GM23338 (cell line): ENCODE measurements around the gene FOXP4.

Source experiments
- CREB1 ChIP-seq: fragments of 250-450 bp; sonication (Bioruptor Pico); IDR thresholded peaks from 2 replicates; pipeline ENCODE4 v1.5.0; 2020; ENCODE audit warnings: low read depth, mild to moderate bottlenecking, moderate library complexity
- ETS1 ChIP-seq: IDR thresholded peaks from 2 replicates; pipeline ENCODE4 v1.6.1; 2016; ENCODE audit warnings: antibody characterized with exemption
- EZH2 ChIP-seq: fragments of 200-600 bp; sonication (generic); IDR thresholded peaks from one replicate; pipeline ENCODE4 v1.8.0; 2017; ENCODE audit warnings: antibody characterized with exemption, mild to moderate bottlenecking, low read depth; ENCODE audit not compliant: unreplicated experiment
- EZH2phosphoT487 ChIP-seq: fragments of 200-600 bp; sonication (generic); IDR thresholded peaks from one replicate; pipeline ENCODE4 v1.8.1; 2018; ENCODE audit warnings: antibody characterized with exemption; ENCODE audit not compliant: unreplicated experiment
- JUNB ChIP-seq: IDR thresholded peaks from one replicate; pipeline ENCODE4 v1.6.1; 2016; ENCODE audit warnings: antibody characterized with exemption; ENCODE audit not compliant: unreplicated experiment
- NANOG ChIP-seq: IDR thresholded peaks from 2 replicates; pipeline ENCODE4 v1.6.1; 2016; ENCODE audit warnings: antibody characterized with exemption, borderline replicate concordance
- POLR2AphosphoS5 ChIP-seq: IDR thresholded peaks from 2 replicates; pipeline ENCODE4 v1.6.1; 2016; ENCODE audit warnings: antibody characterized with exemption, low read depth
- TF ChIP-seq, protein P1 (sequence below), 2 experiments: fragments of 200-600 bp in 1 of 2; sonication (generic) in 1 of 2; conservative IDR thresholded peaks; 2 replicates each; pipeline versions ENCODE4 v1.5.1 to v1.6.1; 2016 to 2017; ENCODE audit warnings: antibody characterized with exemption in 2 of 2, low read depth in 2 of 2, mild to moderate bottlenecking in 2 of 2, moderate library complexity in 1 of 2
- TF ChIP-seq, protein P2 (sequence below): IDR thresholded peaks from one replicate; pipeline ENCODE4 v1.6.1; 2018; ENCODE audit warnings: antibody characterized with exemption; ENCODE audit not compliant: unreplicated experiment

- TF ChIP-seq EZH2 = no peak
- TF ChIP-seq, protein P1, sequence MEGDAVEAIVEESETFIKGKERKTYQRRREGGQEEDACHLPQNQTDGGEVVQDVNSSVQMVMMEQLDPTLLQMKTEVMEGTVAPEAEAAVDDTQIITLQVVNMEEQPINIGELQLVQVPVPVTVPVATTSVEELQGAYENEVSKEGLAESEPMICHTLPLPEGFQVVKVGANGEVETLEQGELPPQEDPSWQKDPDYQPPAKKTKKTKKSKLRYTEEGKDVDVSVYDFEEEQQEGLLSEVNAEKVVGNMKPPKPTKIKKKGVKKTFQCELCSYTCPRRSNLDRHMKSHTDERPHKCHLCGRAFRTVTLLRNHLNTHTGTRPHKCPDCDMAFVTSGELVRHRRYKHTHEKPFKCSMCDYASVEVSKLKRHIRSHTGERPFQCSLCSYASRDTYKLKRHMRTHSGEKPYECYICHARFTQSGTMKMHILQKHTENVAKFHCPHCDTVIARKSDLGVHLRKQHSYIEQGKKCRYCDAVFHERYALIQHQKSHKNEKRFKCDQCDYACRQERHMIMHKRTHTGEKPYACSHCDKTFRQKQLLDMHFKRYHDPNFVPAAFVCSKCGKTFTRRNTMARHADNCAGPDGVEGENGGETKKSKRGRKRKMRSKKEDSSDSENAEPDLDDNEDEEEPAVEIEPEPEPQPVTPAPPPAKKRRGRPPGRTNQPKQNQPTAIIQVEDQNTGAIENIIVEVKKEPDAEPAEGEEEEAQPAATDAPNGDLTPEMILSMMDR (conservative IDR thresholded peaks at IDR 0.05; ENCODE audit: low read depth in 2 of 2) = no peak
- TF ChIP-seq, protein P2, sequence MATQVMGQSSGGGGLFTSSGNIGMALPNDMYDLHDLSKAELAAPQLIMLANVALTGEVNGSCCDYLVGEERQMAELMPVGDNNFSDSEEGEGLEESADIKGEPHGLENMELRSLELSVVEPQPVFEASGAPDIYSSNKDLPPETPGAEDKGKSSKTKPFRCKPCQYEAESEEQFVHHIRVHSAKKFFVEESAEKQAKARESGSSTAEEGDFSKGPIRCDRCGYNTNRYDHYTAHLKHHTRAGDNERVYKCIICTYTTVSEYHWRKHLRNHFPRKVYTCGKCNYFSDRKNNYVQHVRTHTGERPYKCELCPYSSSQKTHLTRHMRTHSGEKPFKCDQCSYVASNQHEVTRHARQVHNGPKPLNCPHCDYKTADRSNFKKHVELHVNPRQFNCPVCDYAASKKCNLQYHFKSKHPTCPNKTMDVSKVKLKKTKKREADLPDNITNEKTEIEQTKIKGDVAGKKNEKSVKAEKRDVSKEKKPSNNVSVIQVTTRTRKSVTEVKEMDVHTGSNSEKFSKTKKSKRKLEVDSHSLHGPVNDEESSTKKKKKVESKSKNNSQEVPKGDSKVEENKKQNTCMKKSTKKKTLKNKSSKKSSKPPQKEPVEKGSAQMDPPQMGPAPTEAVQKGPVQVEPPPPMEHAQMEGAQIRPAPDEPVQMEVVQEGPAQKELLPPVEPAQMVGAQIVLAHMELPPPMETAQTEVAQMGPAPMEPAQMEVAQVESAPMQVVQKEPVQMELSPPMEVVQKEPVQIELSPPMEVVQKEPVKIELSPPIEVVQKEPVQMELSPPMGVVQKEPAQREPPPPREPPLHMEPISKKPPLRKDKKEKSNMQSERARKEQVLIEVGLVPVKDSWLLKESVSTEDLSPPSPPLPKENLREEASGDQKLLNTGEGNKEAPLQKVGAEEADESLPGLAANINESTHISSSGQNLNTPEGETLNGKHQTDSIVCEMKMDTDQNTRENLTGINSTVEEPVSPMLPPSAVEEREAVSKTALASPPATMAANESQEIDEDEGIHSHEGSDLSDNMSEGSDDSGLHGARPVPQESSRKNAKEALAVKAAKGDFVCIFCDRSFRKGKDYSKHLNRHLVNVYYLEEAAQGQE = no peak
- no peak for TF ChIP-seq POLR2AphosphoS5
- no peak for TF ChIP-seq CREB1 (CRISPR knock-in tag)
- TF ChIP-seq EZH2phosphoT487 = no peak
- no peak for TF ChIP-seq ETS1
- no peak for TF ChIP-seq NANOG
- no peak for TF ChIP-seq JUNB
Observed at GRCh38 chr6:41541364-41541763, 4.8 kb upstream of the FOXP4 start.
